ENCODE results near the gene SORT1.
"Not testable (repeated sequence)": the region's sequence is repeated elsewhere in the genome, so short reads cannot be mapped to it uniquely, and the experiment has no call there.

Gene SORT1

GRCh38 chr1:109294481-109294880 is 103.2 kb downstream of the SORT1 start:
- no peak for DNase-seq

DNA sequence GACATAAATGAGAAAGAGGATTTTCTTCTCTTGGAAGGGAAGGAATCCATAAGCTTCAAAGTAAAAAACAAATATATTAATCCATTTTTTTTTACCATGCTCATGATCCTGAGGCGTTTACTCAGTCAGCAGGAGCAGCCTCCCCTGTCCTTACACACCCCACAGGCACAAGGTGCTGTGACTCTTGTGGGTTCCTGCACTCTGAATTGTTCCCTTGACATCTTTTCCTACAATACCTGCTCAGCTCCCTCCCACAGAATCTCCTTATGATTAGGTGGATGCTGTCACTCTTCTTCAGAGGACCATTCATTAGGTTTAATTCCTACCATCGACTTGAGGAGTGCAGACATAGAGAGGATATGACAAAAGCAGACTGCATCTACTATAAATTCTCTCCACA is 104.7 kb downstream of the SORT1 start:
- DNase-seq = no peak

- no peak for DNase-seq
These were observed 105.4 kb downstream of the SORT1 start for GRCh38 chr1:109292364-109292763.

- no peak for DNase-seq
These were observed 106.7 kb downstream of the SORT1 start for GRCh38 chr1:109290998-109291397.

GRCh38 chr1:109290137-109290536 is 107.6 kb downstream of the SORT1 start:
- no peak for DNase-seq

GRCh38 chr1:109286762-109287161 is 111.0 kb downstream of the SORT1 start:
- not testable (repeated sequence) for DNase-seq

GRCh38 chr1:109283748-109284600 is 113.7 kb downstream of the SORT1 start:
- DNase-seq = peak; percentile 72

DNA sequence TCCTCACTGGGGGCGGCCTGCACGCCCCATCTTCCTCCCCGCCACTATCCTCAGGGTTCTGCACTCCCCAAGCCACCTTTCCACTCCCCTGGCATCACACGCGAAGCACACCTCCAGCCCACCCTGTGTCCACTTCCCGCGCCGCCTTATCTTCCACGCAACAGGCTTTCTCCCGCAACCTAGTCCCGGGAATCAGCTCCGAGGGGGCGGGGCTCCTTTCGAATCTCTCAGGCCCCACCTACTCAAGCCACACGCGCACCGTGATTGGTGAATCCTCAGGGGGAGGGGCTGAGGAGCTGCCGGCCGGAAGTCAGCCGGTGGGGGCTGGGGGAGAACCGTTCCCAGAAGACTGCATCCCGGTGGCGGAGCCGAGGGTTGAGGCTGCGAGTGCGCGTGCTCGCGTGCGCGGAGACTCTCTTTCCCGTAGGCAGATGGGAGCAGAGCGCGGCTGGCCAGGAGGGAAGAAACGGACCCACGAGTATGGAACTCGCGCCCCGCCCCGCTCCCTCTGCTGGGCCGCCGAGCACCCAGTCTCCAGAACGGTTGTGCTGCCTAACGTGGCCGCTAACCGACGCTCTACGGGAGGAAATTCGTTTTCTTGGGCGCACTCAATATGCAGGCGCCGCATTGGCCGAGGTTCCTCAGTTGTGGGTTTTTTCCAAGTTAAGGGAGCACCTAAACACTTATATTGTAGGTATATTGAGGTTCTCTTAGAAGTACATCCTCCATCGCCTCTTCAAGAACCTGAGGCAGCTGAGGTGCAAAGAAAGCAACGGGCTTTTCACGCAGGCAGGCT is 114.6 kb downstream of the SORT1 start, which contains the start of gene PSRC1:
PSRC1 (minus strand) TSS at position 194 of the 796 bp plus-strand sequence.
- peak; percentile 99 for DNase-seq

- no peak for DNase-seq
These were observed 115.2 kb downstream of the SORT1 start for GRCh38 chr1:109282497-109282951.

- no peak for DNase-seq
These were observed 115.8 kb downstream of the SORT1 start for GRCh38 chr1:109281680-109282496.

- no peak for DNase-seq
These were observed 116.9 kb downstream of the SORT1 start for GRCh38 chr1:109280862-109281261.

DNA sequence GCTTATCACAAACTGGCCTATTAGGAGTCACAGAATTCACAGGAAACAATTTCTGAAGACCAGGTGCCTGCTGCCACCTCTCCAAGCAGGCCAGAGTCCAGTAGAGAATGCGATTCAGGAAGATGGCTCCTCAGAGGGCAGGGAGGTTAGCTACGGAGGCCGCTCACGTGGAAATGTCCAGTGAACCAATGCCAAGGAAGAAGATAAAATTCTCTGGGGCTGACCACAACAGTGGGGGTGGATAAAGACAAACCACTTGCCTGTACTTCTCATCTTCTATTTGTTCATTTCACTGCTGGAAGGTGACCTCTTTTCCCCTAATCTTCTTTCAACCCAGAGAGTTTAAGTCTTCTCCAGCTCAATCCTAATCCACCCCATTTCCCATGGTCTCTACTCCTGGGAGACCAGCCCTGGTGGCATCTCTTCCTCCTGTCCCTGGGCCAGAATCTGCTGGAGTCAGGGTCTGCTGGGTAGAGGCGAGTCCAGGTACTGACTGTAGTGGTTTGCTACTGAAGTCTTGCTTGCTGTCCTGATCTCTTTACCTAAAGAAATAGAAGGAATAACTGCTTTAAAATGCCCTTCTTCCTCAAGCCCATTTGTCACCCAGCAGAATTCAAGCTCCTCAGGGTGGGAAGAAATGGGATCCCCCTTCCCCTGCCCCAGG is 118.0 kb downstream of the SORT1 start:
- no peak for DNase-seq

DNA sequence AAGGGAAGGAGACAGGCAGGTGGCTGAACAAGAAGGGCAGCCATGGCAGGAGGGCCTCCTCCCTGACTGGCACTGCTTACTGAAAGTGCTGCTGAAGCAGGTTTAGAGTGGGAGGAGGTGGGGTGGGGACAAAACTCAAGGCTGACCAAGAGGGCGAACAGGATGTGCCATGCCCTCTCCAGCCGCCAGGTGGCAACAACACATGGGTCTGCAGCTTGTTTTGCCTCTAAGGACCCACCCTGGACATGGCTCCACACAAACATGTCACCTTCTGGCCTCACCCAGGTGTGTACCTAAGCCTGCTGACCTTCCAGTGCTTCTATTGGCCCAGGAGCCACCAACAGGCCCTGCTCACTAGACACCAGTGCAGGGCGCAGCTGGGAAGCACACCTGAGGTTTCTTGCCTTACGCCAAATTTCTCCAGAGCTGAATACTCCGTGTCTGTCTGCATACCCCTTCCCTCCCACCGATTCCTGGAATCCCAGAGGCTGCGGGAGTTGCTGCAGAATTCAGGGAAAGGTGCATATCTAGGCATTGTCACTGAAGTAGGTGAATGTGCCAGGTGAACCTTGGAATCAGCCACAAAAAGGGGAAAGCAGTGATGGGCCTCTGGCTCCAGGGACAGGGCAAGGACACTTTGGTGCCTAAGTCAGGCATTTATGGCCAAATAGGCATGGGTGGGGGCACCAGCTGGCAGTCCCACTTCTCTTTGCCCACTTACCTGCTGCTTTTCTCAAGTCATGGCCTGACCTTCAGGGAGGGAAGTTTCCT is 120.1 kb downstream of the SORT1 start:
- DNase-seq = peak; percentile 89

GRCh38 chr1:109275706-109276345 is 121.9 kb downstream of the SORT1 start:
- no peak for DNase-seq

- peak; percentile 72 for DNase-seq
These were observed 122.9 kb downstream of the SORT1 start for GRCh38 chr1:109274533-109275476.

DNA sequence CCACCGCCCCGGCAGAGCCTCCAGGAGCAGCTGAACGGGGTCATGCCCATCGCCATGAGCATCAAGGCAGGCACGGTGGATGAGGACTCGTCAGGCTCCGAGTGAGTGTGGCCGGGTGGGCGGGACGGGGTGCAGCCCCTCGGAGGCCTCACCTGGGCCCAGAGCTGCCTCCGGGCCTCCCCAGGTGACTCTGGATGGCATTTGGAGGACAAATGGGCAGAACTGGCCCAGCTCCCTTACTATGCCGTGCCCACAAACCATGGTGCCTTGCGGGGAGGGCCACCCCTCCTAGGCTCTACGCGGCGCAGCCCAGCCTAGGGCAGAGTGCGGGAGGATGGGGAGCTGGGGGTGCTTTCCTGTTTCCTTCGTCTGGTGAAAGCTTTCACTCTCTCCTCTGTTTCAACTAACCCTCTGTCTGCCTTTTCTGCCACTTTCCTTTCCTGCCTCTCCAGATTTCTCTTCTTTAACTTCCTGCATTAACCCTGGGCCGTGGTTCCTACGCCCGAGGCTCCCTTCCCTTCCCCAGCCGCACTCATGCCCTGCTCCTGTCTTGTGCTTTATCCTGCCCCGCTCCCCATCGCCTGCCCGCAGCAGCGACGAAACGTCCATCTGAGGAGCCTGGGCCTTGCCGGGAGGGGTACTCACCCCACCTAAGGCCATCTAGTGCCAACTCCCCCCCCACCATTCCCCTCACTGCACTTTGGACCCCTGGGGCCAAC is 124.0 kb downstream of the SORT1 start:
- no peak for DNase-seq

- no peak for DNase-seq
These were observed 124.7 kb downstream of the SORT1 start for GRCh38 chr1:109272831-109273547.

DNA sequence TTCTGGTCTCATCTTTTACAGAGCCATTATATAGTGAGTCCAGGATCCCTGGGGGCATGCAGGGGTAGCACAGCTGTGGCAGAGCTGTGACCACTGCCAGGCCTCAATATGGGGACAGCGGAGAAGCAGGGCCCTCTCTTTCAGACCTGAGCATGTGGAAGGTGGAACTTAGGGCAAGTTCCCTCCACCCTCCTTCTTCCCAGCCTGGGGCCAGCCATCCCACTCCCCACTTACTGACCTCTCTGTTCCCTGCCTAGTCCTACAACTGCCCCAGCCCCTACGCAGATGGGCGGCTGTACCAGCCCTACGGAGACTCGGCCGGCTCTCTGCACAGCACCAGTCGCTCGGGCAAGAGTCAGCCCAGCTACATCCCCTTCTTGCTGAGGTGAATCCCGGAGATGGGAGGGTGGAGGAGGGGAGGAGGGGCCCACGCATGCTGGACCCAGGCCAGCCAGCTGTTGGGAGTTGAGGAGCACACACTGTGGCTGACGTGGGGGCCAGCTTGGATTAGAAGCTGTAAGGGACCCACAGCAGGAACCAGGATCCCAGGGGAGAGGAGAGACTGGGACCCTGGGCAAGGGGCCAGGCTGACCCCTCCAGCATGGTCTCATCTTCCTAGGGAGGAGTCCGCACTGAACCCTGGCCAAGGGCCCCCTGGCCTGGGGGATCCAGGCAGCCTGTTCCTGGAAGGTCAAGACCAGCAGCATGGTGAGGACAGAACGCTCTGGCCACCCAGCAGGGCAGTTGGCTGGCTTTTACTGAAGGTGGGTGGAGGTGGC is 125.5 kb downstream of the SORT1 start:
- no peak for DNase-seq

Data from DMS53 (cell line).